GM21447 (cell line): ENCODE results near the gene MASP1.
A peak's percentile ranks its signal among the peaks of the same experiment; 100 is the strongest.

ENCODE experiments used
- ATAC-seq: cut with Tn5 transposase; IDR thresholded peaks from one replicate; pipeline ENCODE4 v1.9.1; 2021; ENCODE audit not compliant: unreplicated experiment

The MASP1 gene, protein sequence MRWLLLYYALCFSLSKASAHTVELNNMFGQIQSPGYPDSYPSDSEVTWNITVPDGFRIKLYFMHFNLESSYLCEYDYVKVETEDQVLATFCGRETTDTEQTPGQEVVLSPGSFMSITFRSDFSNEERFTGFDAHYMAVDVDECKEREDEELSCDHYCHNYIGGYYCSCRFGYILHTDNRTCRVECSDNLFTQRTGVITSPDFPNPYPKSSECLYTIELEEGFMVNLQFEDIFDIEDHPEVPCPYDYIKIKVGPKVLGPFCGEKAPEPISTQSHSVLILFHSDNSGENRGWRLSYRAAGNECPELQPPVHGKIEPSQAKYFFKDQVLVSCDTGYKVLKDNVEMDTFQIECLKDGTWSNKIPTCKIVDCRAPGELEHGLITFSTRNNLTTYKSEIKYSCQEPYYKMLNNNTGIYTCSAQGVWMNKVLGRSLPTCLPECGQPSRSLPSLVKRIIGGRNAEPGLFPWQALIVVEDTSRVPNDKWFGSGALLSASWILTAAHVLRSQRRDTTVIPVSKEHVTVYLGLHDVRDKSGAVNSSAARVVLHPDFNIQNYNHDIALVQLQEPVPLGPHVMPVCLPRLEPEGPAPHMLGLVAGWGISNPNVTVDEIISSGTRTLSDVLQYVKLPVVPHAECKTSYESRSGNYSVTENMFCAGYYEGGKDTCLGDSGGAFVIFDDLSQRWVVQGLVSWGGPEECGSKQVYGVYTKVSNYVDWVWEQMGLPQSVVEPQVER

DNA sequence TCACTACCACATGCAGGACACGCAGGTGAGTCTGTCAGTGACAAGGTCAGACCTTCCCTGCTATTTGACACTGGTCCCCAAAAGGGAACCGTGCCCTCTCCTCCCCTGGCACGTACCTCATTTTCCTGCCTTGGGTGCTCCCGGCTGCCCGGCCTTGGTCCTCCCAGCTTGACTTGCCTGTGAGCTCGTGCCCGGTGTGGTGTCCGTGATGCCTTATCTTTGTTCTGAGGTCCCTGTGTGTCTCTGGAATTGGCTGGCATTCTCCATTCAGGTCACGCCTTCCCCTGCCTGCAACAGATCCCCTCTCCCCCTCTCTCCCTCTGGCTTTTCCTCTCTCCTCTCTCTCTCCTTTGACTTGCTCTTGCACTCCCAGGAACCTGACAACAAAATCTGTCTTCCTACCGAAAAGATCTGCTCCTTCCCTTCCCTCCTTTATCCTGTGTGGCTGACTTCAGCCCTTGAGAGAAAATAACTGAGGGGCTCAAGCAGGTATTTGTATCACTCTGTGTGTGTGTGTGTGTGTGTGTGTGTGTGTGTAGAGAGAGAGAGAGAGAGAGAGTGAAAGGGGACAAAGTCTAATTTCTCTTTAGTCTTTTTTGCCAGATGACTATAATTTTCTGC, at the start of gene MASP1:
Gene MASP1, minus strand, starts transcription at position 226 of the 621 bp plus-strand sequence. Its CDS starts 105 bp downstream, at position 121.
- ATAC-seq = no peak

DNA sequence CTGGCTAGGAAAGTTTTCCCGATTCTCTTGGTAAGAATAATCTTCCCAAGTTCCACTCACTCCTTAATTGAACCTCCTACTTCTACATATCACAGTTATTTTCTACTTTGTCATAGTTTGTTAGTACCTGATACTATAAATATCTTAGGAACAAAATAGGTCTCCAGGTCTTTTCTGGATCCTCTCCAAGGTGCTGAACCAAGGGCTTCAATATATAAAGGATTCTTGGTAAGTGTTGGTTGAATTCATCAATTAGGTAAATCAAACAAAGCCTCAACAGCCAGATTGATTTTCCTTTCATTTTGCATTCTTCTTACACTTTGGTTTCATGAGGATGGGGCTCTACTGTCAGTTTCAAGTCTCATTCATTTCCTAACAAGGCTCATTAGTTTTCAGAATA, 49.0 kb upstream of the MASP1 start:
- ATAC-seq = no peak

DNA sequence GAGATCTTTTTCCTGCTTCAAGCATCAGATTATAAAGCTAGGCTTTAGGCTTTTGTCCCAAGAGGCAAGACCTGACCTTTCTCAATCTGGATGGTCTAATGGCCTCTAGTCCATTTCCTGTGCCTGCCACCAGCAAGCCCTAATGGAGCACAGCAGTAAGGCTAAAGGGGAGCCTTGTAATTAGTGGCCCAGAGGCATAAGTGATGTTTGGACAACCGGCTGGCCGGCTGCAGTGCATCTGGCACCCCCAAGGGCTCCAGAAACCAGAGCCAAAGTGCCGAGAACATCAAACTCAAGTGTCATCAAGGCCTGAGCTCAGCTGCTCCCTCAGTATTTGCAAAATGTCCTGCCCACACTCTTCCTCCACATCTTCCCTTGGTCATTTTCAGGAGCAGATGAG, 44.8 kb upstream of the MASP1 start:
- no peak for ATAC-seq

DNA sequence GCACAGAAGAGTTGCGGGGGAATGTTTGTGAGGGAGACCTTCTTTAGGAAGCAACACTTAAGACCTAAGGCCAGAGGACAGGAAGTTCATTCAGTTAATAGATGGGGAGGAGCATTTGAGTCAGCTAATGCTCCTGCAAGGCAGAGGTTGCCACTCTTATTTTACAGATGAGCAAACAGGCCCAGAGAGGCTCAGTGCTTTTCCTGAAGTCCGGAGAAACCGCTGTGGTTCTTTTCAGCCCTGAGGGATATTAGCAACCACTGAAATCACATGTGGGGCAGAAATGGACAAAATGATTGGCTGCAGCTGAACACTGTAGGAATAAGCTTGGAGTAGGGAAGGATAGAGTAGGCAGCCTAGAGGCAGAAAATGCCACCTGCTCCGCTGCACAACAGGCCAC, 43.4 kb upstream of the MASP1 start:
- ATAC-seq = no peak

DNA sequence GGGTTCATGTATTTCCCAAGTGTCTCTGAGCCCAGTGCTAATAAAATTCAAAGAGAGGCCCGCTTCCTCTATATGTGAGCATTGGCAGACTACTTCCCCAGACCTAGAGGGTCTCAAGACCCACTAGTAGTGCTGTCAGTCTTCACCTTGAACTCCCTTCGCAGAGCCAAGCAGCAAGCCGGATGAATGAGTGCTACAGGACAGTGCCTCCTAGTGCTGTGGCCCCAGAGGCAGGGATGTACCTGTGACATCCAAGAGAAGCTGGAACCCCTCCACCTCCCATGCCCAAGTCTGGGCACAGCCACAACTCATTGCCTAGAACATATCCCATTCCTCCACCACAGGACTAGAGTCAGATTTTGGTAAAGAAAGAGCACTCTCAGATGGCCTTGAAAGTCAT, 37.2 kb upstream of the MASP1 start:
- no peak for ATAC-seq

DNA sequence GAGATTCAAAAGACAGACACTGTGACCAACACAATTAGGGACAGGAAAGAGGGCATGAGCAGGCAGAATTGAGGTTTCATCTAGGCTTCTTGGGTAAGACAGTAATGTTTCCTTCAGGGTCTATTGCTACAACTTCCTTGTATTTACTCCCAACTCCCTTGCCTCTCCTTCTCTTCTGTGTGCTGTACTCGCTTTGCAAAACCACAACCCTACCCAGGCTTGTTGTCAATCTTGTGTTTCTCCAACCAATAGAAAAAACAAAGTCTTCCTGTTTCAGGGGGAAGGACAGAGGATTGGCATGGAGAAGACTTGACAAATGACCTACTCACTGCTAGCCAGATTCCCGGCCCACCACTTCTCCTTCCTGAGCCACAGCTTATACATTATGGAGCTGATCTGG, 36.3 kb upstream of the MASP1 start:
- no peak for ATAC-seq

DNA sequence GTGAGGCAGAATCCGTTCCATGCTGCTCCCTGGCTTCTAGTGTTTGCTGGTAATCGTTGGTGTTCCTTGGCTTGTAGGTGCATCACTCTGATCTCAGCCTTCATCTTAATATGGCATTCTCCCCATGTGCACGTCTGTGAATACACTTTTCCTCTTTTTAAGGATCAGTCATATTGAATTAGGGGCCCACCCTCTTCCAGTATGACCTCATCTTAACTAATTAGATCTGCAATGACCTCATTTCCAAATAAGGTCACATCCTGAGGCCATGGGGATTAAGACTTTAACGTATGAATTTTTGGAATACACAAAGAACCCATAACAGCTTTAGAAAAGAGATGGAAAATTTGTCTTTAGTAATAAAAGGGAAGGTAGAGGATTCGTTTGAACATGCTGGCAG, 34.1 kb upstream of the MASP1 start:
- ATAC-seq = no peak

DNA sequence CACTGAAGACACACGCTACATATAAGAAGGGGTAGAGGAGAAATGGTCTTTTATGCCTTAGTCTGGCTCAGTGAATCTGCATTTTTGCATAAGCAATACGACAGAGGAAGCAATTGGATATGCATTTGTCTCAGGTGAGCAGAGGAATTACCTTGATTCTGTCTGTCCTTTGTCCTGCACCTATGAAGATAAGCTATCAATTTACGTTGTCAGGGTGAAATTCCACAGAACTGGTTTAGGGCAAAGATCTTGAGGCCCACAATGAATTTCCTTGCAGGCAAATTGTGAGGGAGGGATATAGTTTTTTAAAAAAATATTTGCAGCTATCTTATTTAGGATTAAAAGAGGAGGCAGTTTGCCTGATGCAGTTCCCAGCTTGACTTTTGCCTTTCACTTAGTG, 31.6 kb upstream of the MASP1 start:
- no peak for ATAC-seq

DNA sequence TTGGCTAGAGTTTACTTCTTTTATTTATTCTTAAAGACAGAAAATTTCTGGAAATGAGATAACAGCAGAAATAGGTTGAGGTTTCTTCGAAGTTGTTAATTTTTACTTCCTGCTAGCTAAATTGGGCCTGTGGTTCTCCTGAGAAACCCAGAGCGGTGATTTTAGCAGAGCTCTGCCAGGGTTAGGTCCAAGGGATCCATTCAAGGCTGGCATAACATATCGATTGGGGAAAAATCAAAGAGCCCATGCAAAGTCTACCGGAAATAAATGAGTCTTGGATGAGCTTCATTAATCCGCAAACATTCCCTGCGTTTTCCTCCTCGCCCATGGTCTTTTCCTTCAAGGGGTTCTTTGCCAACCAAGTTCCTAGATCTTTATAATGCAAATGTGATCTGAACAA, 30.8 kb upstream of the MASP1 start:
- no peak for ATAC-seq

DNA sequence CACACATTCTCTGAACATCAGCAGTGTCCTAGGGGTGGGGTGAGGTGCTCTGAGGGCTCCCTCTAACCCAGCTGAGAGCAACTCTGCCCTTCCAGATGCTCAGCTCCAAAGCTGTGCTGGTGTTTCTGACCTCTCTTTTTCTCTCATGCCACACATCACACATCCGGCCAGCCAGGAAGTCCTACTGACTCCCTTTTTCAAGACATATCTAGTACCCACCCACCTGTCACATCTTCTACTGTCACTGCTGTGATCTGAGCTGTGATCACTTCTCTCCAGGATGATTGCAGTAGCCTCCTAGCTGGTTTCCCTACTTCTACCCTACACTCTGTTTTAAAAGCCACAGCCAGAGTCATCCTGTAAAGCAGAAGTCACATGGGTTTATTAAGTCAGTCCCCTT, 30.2 kb upstream of the MASP1 start:
- ATAC-seq = no peak

DNA sequence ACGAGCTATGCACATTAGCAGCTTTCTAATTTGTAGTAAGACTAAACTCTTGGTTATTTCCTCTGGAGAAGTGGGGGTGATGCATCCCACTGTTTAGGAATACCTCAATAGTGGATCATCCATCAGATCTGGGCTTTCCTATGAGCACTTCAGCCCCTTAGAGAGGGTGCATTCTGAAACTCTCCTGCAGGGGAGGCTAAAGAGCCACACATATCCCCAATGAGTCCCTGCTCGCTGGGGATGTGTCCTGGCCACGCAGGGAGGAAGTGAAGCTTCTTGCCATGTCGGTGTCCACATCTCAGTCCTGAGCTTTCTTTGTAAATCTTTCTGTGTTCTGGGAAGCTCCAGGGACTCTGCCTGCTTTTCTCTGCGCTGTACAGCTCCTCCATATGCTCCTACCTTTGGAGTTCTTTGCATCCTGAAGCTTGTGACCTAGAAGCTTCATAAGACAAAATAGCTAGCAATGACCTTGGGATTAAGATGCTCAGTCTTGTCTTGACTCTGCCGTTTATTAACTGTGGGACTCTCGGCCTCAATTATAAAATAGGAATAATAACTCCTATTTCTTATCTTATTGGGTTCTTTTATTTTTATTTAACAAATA, 28.3 kb upstream of the MASP1 start:
- peak; percentile 93 for ATAC-seq

DNA sequence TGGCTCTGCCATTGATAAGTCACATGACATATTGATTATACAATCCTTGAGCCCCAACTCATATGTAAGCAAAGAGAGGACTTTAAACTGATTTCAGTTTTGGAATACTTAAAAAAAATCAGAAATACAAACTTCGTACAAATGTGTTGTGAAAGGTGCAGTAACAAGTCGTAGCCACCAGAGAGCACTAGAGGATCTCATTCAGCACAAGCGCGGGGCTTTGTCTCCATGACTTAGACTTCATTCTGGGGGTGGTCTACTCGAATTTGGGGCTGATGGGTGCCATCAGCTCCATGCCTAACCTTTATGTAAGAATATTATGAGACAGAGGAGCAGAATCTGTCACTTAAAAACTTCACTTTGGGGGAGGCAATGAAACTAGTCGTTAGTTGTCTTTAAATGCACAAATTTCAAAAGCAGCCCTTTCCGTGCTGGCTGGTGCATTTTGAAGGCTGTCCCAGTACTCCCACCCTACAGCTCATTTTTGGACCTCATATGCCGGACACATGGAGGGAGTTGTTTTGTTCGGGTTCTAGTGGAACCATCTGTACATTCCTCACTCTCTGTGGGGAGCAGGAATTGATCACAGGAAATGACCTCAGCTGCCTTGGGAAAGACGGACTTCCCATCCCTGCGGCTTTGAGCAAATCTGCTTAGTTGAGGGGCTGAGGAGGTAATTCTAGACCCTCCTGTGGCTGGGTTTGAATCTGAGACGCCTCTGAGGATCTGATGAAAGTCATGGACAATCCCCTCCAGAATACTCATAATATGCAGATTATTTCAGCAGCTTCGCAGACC, 27.5 kb upstream of the MASP1 start:
- ATAC-seq = no peak

DNA sequence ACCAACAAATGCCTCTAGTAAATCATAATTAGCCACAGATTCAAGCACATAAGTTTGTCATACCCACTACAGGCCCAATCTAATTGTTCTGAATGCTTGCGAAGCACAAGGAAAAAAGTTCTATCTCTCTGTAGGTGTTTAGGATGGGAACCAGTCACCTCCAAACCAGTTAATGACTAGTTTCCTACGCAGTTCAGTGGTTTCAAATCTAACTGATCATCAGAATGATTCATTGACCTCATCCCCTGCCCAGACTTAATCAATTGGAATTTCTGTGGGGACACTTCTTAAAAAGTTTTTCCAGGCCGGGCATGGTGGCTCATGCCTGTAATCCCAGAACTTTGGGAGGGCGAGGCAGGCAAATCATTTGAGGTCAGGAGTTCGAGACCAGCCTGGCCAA, 24.3 kb upstream of the MASP1 start:
- no peak for ATAC-seq

DNA sequence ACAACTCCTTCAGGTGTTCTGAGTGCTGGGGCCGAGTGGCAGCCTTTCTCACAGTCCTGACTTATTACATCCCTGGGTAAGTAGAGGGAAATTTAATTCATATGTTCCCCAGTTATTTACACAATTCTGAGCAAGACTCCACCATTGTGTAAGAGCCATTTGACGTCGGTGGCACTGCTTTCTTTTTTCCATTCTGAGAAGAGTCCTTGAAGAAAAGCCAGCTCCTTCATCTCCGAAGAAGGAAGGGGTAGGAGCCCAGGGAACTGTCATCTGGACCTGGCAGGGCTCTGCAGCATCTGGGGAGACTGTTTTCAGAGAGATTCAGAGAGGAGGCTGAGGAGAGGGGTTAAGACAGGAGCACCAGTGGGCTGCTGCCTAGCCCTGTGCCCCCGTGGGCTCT, 22.6 kb upstream of the MASP1 start:
- no peak for ATAC-seq

DNA sequence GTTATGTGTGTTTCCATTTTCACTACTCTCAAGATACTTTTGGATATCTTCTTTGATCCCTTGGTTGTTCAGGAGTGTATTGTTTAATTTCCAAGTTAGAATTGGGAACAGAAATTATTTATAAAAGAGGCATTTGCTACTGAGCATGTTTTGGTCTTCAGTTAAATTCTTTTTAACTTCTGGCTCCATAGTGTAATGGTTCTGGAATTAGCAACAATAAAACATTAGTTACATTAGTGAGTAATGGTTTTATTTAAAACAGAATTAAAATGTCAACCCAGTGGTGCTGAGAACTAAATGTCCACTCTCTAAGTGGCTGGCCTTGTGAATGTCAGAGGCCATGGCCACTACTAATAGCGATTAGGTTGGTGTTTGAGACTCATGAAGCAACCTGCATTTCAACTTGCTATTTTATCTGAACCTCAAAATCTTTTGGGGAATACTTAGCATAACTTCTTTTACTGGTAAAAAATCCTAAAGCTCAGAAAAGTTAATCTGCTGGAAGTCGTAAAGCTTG, 19.5 kb upstream of the MASP1 start:
- ATAC-seq = no peak

DNA sequence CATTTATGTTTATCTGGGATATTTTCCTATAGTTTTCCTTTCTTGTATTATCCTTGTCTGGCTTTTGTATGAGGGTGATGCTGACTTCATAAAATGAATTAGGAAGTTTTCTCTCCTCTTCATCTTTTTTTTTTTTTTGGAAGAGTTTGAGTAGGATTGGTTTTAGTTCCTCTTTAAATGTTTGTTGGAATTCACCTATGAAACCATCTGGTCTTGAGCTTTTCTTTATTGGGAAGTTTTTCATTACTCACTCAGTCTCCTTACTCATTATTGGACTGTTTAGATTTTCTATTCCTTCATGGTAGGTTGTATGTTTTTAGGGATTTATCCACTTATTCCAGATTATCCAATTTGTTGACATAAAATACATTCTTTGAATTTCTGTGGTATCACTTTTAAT, 18.7 kb upstream of the MASP1 start:
- no peak for ATAC-seq

DNA sequence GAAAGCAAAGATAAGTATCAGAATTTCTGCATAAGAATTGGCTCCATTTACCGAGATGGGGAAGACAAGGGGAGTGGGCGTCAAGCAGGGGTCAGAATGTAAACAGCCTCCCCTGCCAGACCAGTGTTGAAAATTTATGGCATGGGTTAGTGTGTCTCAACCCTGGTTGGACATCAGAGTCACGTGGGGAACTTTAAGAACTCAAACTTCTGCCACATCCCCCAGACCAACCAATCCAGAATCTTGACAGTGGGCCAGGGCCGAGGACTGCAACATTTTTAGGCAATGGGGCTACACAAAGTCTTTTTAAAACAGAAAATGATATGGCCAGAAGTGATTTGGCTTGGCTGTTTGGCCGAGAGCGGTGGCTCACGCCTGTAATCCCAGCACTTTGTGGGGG, 14.3 kb upstream of the MASP1 start:
- no peak for ATAC-seq

DNA sequence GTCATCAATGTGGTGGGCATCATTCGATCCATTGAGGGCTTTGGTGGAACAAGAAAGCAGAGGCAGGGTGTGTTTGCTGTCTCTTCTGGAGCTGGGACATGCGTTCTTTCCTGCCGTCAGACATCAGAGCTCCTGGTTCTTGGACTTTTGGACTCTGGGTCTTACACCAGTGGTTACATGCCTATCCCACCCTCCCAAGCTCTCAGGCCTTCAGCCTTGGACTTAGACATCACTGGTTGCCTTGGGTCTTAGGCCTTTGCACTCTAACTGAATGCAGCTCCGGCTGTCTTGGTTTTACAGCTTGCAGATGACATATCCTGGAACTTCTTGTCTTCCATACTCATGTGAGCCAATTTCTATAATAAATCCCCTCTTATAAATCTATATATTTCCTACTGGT, 8.1 kb upstream of the MASP1 start:
- no peak for ATAC-seq

DNA sequence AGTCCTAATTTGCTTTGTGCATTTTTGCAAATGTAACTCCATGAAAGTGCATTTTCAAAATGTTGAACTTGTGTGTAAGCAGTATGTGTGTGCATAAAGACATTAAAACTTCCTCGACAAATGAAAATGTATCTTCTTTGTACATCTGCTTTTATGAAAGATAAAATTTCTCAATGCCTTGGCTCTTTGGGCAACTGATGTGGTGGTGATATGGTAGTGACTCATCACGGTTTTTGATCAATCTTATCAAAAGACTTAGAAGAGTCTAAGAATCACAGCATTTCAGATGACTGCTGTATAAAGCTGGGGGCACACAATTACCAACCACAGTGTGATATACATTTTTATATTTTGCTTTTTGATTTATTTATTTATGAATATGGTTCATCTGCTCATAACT, 5.4 kb upstream of the MASP1 start:
- ATAC-seq = no peak

DNA sequence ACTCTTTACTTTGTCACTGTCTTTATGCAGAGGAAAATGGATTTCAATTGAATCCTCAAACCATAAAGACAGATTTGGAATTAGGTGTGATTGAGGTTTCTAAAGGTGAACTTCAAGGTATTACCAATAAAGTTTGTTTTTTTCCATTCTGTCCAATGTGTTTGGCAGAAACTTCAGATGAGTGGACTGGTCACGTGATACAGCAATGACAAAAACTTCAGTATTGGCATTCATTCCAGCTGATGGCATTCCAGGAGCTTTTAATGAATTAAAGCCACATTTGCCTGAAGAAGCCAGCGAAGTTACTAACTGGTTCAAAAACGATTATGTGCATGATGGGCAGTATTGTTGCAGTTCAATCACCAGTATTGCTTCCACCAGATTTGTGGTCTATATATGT, 4.5 kb upstream of the MASP1 start:
- ATAC-seq = no peak
